Hepatocyte (in vitro differentiated cells): Measurements from ENCODE around the gene ICAM1.

ENCODE experiments used
- CTCF ChIP-seq: fragments of 200-600 bp; sonication (generic); IDR thresholded peaks from 2 replicates; pipeline ENCODE4 v1.5.1; 2016; ENCODE audit warnings: antibody characterized with exemption, mild to moderate bottlenecking; ENCODE audit not compliant: poor library complexity
- EZH2 ChIP-seq: fragments of 200-600 bp; sonication (generic); IDR thresholded peaks from 2 replicates; pipeline ENCODE4 v1.6.1; 2016; ENCODE audit warnings: antibody characterized with exemption, mild to moderate bottlenecking, borderline replicate concordance

GRCh38 chr19:10223488-10224213, 47.3 kb upstream of the ICAM1 start:
- TF ChIP-seq CTCF (no peak), EZH2 (no peak)
